K562 (cell line): ENCODE results near the gene GAP43. TPM values are rescaled to one million over a fixed set of nuclear protein-coding genes. Genes with fewer than 3 reads are reported as not detected.

ENCODE experiments used
- ARID1B ChIP-seq: fragments of 450-650 bp; IDR thresholded peaks from 2 replicates; pipeline ENCODE4 v1.6.1; 2016; ENCODE audit warnings: antibody characterized with exemption, mild to moderate bottlenecking, inconsistent platforms
- ATF7 ChIP-seq: fragments of 450-650 bp; IDR thresholded peaks from 2 replicates; pipeline ENCODE4 v1.7.1; 2014; ENCODE audit warnings: mild to moderate bottlenecking, moderate library complexity
- BRD9 ChIP-seq: fragments of 450-650 bp; IDR thresholded peaks from 2 replicates; pipeline ENCODE4 v1.6.1; 2018; ENCODE audit warnings: low read depth; ENCODE audit not compliant: partially characterized antibody
- CBX1 ChIP-seq: sonication (generic); IDR thresholded peaks from 2 replicates; pipeline ENCODE4 v1.6.1; 2016; ENCODE audit warnings: antibody characterized with exemption, low read depth, mild to moderate bottlenecking
- CBX8 ChIP-seq: fragments of 200-600 bp; sonication (generic); IDR thresholded peaks from 2 replicates; pipeline ENCODE4 v1.6.1; 2012; ENCODE audit warnings: borderline replicate concordance, mixed run types, low read depth, mild to moderate bottlenecking, moderate library complexity, mixed read lengths, low read length, control low read depth, inconsistent platforms; ENCODE audit not compliant: poor library complexity, severe bottlenecking; ENCODE audit errors: extremely low read depth
- CCNT2 ChIP-seq: IDR thresholded peaks from 2 replicates; pipeline ENCODE4 v1.6.1; 2011; ENCODE audit warnings: borderline replicate concordance, low read depth, mild to moderate bottlenecking, moderate library complexity, mixed read lengths, low read length; ENCODE audit not compliant: insufficient read length; ENCODE audit errors: extremely low read depth
- CTBP1 ChIP-seq: fragments of 450-650 bp; IDR thresholded peaks from 2 replicates; pipeline ENCODE4 v1.6.1; 2016; ENCODE audit warnings: borderline replicate concordance
- FOXJ2 ChIP-seq: fragments of 200-800 bp; sonication (Bioruptor generic); IDR thresholded peaks from 2 replicates; pipeline ENCODE4 v1.6.1; 2016; ENCODE audit warnings: missing genetic modification characterization, missing compliant biosample characterization
- GTF2E2 ChIP-seq: fragments of 200-800 bp; sonication (Bioruptor generic); IDR thresholded peaks from 2 replicates; pipeline ENCODE4 v1.6.1; 2016; ENCODE audit warnings: missing genetic modification characterization, missing compliant biosample characterization
- HMGN3 ChIP-seq: IDR thresholded peaks from 2 replicates; pipeline ENCODE4 v1.6.1; 2011; ENCODE audit warnings: borderline replicate concordance, low read depth, mild to moderate bottlenecking, mixed read lengths, low read length; ENCODE audit not compliant: insufficient read length; ENCODE audit errors: extremely low read depth
- JUND ChIP-seq, 2 experiments: IDR thresholded peaks; 2 replicates in 1 of 2; 3 replicates in 1 of 2; pipeline ENCODE4 v1.6.1; 2011; ENCODE audit warnings: borderline replicate concordance in 2 of 2, low read depth in 2 of 2, low read length in 2 of 2, improper control_type of control experiment in 1 of 2, missing biosample characterization in 1 of 2, missing genetic modification characterization in 1 of 2, missing genetic modification reagents in 1 of 2
- KLF1 ChIP-seq: fragments of 450-650 bp; IDR thresholded peaks from 2 replicates; pipeline ENCODE4 v1.6.1; 2016; ENCODE audit warnings: missing genetic modification characterization, missing compliant biosample characterization
- MAZ ChIP-seq, 2 experiments: fragments of 450-650 bp in 1 of 2; sonication (generic) in 1 of 2; formaldehyde crosslinking; IDR thresholded peaks in 1 of 2; conservative IDR thresholded peaks in 1 of 2; 2 replicates each; pipeline versions ENCODE4 v1.4.0 to v1.5.0; 2020; ENCODE audit warnings: mild to moderate bottlenecking in 1 of 2, missing genetic modification reagents in 1 of 2
- MTF1 ChIP-seq: fragments of 250-450 bp; sonication (Bioruptor Pico); IDR thresholded peaks from 2 replicates; pipeline ENCODE4 v1.9.0; 2021; ENCODE audit warnings: moderate library complexity, mild to moderate bottlenecking, inconsistent platforms, borderline replicate concordance
- PHB2 ChIP-seq: fragments of 450-650 bp; IDR thresholded peaks from 2 replicates; pipeline ENCODE4 v1.6.1; 2017; ENCODE audit warnings: low read depth
- RB1 ChIP-seq: fragments of 450-650 bp; IDR thresholded peaks from 2 replicates; pipeline ENCODE4 v1.6.1; 2017; ENCODE audit warnings: low read depth, mild to moderate bottlenecking
- SAFB ChIP-seq: fragments of 200-400 bp; formaldehyde crosslinking; IDR thresholded peaks from 2 replicates; pipeline ENCODE4 v1.6.1; 2017; ENCODE audit warnings: low read depth, low read length, borderline replicate concordance
- UBTF ChIP-seq, 2 experiments: IDR thresholded peaks; 2 replicates each; pipeline ENCODE4 v1.6.1; 2012; ENCODE audit warnings: improper control_type of control experiment in 2 of 2, low read depth in 2 of 2, low read length in 2 of 2, borderline replicate concordance in 1 of 2
- VEZF1 ChIP-seq: fragments of 200-800 bp; sonication (Bioruptor generic); IDR thresholded peaks from 2 replicates; pipeline ENCODE4 v1.6.1; 2017; ENCODE audit warnings: missing genetic modification characterization, missing compliant biosample characterization
- YY1 ChIP-seq, 3 experiments: IDR thresholded peaks; 2 replicates each; pipeline ENCODE4 v1.6.1; 2011; ENCODE audit warnings: low read length in 2 of 3, mild to moderate bottlenecking in 2 of 3, moderate library complexity in 2 of 3, borderline replicate concordance in 1 of 3, control low read depth in 1 of 3, low read depth in 1 of 3; ENCODE audit not compliant: insufficient read depth in 3 of 3, insufficient replicate concordance in 2 of 3, control insufficient read depth in 1 of 3, insufficient read length in 1 of 3; ENCODE audit errors: extremely low read depth in 1 of 3
- ZNF707 ChIP-seq: fragments of 250-450 bp; sonication (Bioruptor Pico); conservative IDR thresholded peaks from 2 replicates; pipeline ENCODE4 v1.8.0; 2022; ENCODE audit warnings: inconsistent platforms, mild to moderate bottlenecking, moderate library complexity
- polyA plus RNA-seq, 8 experiments: library from polyadenylated mRNA; depleted of rRNA in 4 of 8; stranded (reverse) in 5 of 8; unstranded in 3 of 8; fragments of >200 nt; fragmentation: Nextera tagmentation in 2 of 8; fragmentation: Illumina TruSeq in 1 of 8; extraction: Ambion mirVana in 2 of 8; extraction: Trizol in 1 of 8; gene quantifications; 2 replicates each; pipeline versions ENCODE4 v1.2.1 to v1.2.3, GENCODE V29; 2011 to 2014; ENCODE audit warnings: inconsistent platforms in 1 of 8, missing spikeins in 1 of 8
- total RNA-seq, 7 experiments: library from RNA; depleted of rRNA in 6 of 7; stranded (reverse); fragments of >200 nt in 6 of 7; fragmentation: Illumina TruSeq in 2 of 7; extraction: Trizol in 2 of 7; gene quantifications; 2 replicates each; pipeline versions ENCODE4 v1.2.1 to v1.2.3, GENCODE V29; 2011 to 2021; ENCODE audit warnings: low replicate concordance in 1 of 7

Gene GAP43
- total and polyA plus RNA-seq, 9 of the 15 experiments (the other 6 are each of a cell fraction or from before 2014, with no cell fraction given), result 0.04 to 0.11 (median 0.09) TPM; not detected in 6

GRCh38 chr3:115658337-115659181 lies 35.2 kb downstream of the GAP43 start (continued):
- TF ChIP-seq FOXJ2 (tag), result 0 out of 2 replicates have a peak, but pooled peaks have one; percentile 10
- peak; percentile 68 for TF ChIP-seq CCNT2
- TF ChIP-seq SAFB, result 0 out of 2 replicates have a peak, but pooled peaks have one; percentile 18
- TF ChIP-seq CBX8, result no peak
- TF ChIP-seq YY1 (IDR thresholded peaks at IDR 0.05; ENCODE audit: borderline replicate concordance in 1 of 3, control insufficient read depth in 1 of 3, extremely low read depth in 1 of 3, insufficient read depth in 3 of 3, insufficient read length in 1 of 3, insufficient replicate concordance in 2 of 3, low read depth in 1 of 3, low read length in 2 of 3), result peak in 2 of 3 experiments; percentile 7 to 34
- peak; percentile 47; the same call in 1 of the 2 replicates for TF ChIP-seq CTBP1
- TF ChIP-seq BRD9, result peak; percentile 15
- TF ChIP-seq JUND (IDR thresholded peaks at IDR 0.05; ENCODE audit: borderline replicate concordance, low read depth, low read length), result peak; percentile 78
- TF ChIP-seq JUND (tag; IDR thresholded peaks at IDR 0.05; ENCODE audit: borderline replicate concordance, low read depth, low read length), result peak; percentile 58; the same call in 2 of the 3 replicates
- TF ChIP-seq GTF2E2 (tag), result 0 out of 2 replicates have a peak, but pooled peaks have one; percentile 25
- no peak for TF ChIP-seq PHB2
- TF ChIP-seq UBTF (IDR thresholded peaks at IDR 0.05; ENCODE audit: borderline replicate concordance in 1 of 2, low read depth in 2 of 2, low read length in 2 of 2), result 0 out of 4 replicates have a peak, but pooled peaks of 1 of the 2 experiments have one; percentile 20
- no peak; the same call in 1 of the 2 replicates for TF ChIP-seq ARID1B
- TF ChIP-seq VEZF1 (CRISPR knock-in tag), result peak; percentile 81
- TF ChIP-seq MTF1 (CRISPR knock-in tag), result no peak
- TF ChIP-seq ATF7, result peak; percentile 84
- no peak for TF ChIP-seq ZNF707 (CRISPR knock-in tag)
- peak; percentile 74 for TF ChIP-seq MAZ (CRISPR knock-in tag; conservative IDR thresholded peaks at IDR 0.05 in 1 of 2, IDR thresholded peaks at IDR 0.05 in 1 of 2)
- peak; percentile 57 for TF ChIP-seq KLF1 (tag)
- peak; percentile 43 for TF ChIP-seq HMGN3
- TF ChIP-seq CBX1, result no peak
- peak; percentile 33 for TF ChIP-seq RB1
